A549 treated with GW870086 at 1 μM for 4 hours (cell line): ENCODE data around the gene LGALS7B. TPM values are rescaled to one million over a fixed set of nuclear protein-coding genes. Genes with fewer than 3 reads are reported as not detected.

Experiments
- total RNA-seq: library from RNA; stranded (reverse); fragments of 200-300 nt; extraction: Qiagen RNA extraction; gene quantifications from 5 replicates; pipeline ENCODE4 v1.2.3, GENCODE V29; 2022; ENCODE audit warnings: low read depth

The LGALS7B gene
- total RNA-seq, result 0.56 to 0.58 TPM in 2 of 5 replicates, not detected in the others

DNA sequence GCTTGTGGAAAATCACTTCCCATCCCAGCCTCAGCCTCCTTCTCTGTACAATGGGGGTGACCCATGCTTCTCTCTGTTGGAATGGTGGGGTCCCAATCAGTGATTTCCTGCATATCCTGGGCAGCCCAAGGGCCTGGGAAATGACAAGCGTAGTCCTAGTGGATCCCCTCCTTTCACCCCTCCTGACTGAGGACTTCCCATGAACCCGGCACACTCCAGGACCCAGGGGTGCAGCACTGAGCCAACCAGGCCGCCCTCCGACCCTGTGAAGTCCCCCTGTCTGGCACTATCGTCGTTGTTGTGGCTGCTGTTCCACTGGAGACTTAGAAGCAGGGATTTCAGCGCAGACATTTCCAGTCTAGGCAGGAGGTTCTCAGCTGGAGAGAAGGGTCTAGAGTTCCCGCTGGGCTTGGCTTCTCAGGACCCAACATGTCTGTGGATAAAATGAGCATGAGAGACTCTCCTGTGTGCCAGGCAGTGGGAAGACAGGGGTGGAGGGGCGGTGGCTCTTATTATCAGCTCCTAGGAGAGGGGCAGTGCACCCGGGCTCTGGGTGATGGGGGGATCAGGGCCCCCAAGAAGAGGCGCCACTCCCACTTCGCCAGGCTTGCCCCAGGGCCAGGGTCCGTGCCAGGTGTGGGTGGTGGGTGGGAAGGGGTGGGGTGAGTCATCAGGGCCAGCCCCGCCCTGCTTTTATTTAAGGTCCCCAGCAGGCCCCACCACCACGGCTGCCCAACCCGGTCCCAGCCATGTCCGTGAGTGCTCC, at the start of gene LGALS7B:
Gene LGALS7B, plus strand, starts transcription at position 723 of the 766 bp plus-strand sequence. Its CDS starts 27 bp downstream, at position 750.

DNA sequence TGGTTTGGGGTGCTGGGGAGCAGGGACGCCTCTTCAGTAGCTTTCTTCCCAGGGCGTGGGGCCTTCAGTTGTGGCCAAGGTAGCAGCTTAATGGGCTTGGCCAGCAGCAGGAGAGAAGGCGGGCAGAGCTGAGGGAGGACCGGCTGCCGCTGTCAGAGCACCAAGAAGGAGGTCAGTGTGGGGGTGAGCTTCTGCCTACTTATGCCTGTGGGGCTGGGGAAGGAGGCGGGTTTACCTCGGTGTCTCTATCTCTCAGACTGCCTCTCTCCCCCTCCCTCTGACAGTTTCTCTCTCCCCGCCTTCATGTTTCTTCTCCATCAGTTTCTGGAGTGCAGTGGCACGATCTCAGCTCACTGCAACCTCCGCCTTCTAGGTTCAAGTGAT, 44.7 kb upstream of the LGALS7B start, which contains the start of gene CAPN12:
Gene CAPN12, minus strand, starts transcription at position 177 of the 384 bp plus-strand sequence. CDS start 309 bp downstream, outside the sequence.

DNA sequence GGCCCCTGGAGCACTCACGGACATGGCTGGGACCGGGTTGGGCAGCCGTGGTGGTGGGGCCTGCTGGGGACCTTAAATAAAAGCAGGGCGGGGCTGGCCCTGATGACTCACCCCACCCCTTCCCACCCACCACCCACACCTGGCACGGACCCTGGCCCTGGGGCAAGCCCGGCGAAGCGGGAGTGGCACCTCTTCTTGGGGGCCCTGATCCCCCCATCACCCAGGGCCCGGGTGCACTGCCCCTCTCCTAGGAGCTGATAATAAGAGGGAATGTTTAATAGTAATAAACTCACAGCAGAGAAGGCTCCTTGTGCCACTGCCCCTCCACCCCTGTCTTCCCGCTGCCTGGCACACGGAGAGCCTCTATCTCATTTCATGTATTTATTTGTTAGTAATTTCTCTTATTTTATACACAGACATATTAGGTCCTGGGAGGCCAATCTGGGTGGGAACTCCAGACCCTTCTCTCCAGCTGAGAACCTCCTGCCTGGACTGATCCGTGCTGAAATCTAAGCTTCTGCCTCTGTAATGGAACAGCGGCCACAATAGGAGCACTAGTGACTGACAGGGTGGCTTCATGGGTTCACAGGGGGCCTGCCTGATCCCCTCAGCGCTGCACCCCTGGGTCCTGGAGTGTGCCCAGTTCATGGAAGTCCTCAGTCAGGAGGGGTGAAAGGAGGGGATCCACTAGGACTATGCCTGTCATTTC, 15.4 kb upstream of the LGALS7B start, which contains the start of gene LGALS7:
Gene LGALS7, minus strand, starts transcription at position 49 of the 709 bp plus-strand sequence. Its CDS starts 25 bp downstream, at position 24.

DNA sequence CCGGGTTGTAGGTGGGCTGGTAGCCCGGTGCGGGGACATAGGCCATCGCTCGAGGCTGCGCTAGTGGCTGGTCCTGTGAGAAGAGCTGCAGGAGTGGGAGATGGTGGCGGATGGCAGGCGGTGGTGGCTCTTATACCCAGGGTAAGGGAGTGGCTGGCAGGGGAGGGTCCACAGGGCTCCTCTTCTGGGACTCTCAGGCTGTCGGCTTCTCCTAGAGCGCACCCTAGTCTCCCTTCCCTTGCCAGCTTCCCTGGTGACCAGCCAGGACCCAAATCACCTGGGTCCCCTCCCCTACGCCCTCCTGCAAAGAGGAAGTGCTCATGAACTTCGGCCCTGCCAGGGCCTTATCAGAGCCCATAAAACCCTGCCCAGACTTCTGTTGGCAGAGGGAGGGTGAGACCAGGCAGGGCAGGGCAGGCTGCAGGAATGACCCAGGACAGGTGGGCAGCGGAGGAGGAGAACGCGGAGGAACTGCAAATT, 23.9 kb downstream of the LGALS7B start, which contains the start of gene LGALS4:
Gene LGALS4, minus strand, starts transcription at position 105 of the 480 bp plus-strand sequence. Its CDS starts 59 bp downstream, at position 46.

Other genes with a start within 250 kb of the LGALS7B start
- gene MAP4K1, start 171.2 kb upstream of the LGALS7B start, total RNA-seq, result 0.40 to 3.6 TPM (median 0.85 TPM) in 5 replicates
- 684 to 1,048 TPM (median 735 TPM) in 5 replicates for gene EIF3K, start 170.0 kb upstream of the LGALS7B start, total RNA-seq
- 751 to 1,254 TPM (median 1,147 TPM) in 5 replicates for gene ACTN4, start 141.6 kb upstream of the LGALS7B start, total RNA-seq
- 4.2 to 6.0 TPM (median 5.6 TPM) in 5 replicates for gene CAPN12, start 44.7 kb upstream of the LGALS7B start, total RNA-seq
- 1.3 TPM in 1 of 5 replicates, not detected in the others for gene LGALS7, start 15.7 kb upstream of the LGALS7B start, total RNA-seq
- 0.35 to 1.8 TPM (median 0.45 TPM) in 5 replicates for gene LGALS4, start 23.7 kb downstream of the LGALS7B start, total RNA-seq
- gene ECH1, start 42.6 kb downstream of the LGALS7B start, total RNA-seq, result 276 to 372 TPM (median 288 TPM) in 5 replicates
- 305 to 358 TPM (median 332 TPM) in 5 replicates for gene HNRNPL, start 60.8 kb downstream of the LGALS7B start, total RNA-seq
- gene RINL, start 89.1 kb downstream of the LGALS7B start, total RNA-seq, result 1.6 to 3.6 TPM (median 2.6 TPM) in 5 replicates
- 28.3 to 37.7 TPM (median 35.8 TPM) in 5 replicates for gene SIRT2, start 110.4 kb downstream of the LGALS7B start, total RNA-seq
- gene NFKBIB, start 110.8 kb downstream of the LGALS7B start, total RNA-seq, result 58.8 to 116 TPM (median 98.0 TPM) in 5 replicates
- gene CCER2, start 123.0 kb downstream of the LGALS7B start, total RNA-seq, result 0.37 to 0.77 TPM (median 0.52 TPM) in 4 of 5 replicates, not detected in the other
- 52.7 to 58.8 TPM (median 54.7 TPM) in 5 replicates for gene SARS2, start 141.6 kb downstream of the LGALS7B start, total RNA-seq
- gene MRPS12, start 141.7 kb downstream of the LGALS7B start, total RNA-seq, result 222 to 326 TPM (median 280 TPM) in 5 replicates
- 64.1 to 85.5 TPM (median 79.4 TPM) in 5 replicates for gene FBXO17, start 186.5 kb downstream of the LGALS7B start, total RNA-seq
- gene FBXO27, start 243.3 kb downstream of the LGALS7B start, total RNA-seq, result 2.8 to 4.4 TPM (median 3.9 TPM) in 5 replicates